Caco-2 (cell line): ENCODE measurements around the gene C6orf132. TPM values are rescaled to one million over a fixed set of nuclear protein-coding genes. Genes with fewer than 3 reads are reported as not detected.

Experiments used
- BruUV-seq: library from RNA; stranded (reverse); fragments of 400-500 nt; replicated peaks from 2 replicates; lab custom pipeline; 2021; lab: Mats Ljungman, UMichigan
- CTCF ChIA-PET: fragments of 300-600 bp; sonication (Branson Sonifier 250); formaldehyde crosslinking; loops from one replicate; lab custom pipeline; 2022; ENCODE audit warnings: antibody characterized with exemption; lab: Charles Lee
- POLR2A ChIA-PET: fragments of 300-600 bp; sonication (Branson Sonifier 250); formaldehyde crosslinking; loops from one replicate; lab custom pipeline; 2022; ENCODE audit warnings: antibody characterized with exemption; lab: Charles Lee
- DNase-seq, 2 experiments: peaks; one replicate each; pipeline versions ENCODE4 v3.0.0 to v3.0.0-alpha.2; 2020 to 2022
- H3K27me3 ChIP-seq: replicated peaks from 2 replicates; pipeline ENCODE4 v1.6.0; 2011; ENCODE audit warnings: low read length; ENCODE audit not compliant: control insufficient read depth, insufficient read depth
- H3K36me3 ChIP-seq: 2 replicates; pipeline ENCODE4 v1.5.1; 2011; ENCODE audit warnings: low read length; ENCODE audit not compliant: control insufficient read depth, insufficient read depth
- H3K4me1 ChIP-seq: fragments of 250-450 bp; sonication (Bioruptor Pico); 2 replicates; pipeline ENCODE4 v1.5.1; 2020; ENCODE audit warnings: mild to moderate bottlenecking
- H3K4me3 ChIP-seq: 2 replicates; pipeline ENCODE4 v1.5.1; 2011; ENCODE audit warnings: low read depth, mild to moderate bottlenecking, control low read depth, low read length
- H3K9me3 ChIP-seq: fragments of 250-450 bp; sonication (Bioruptor Pico); 2 replicates; pipeline ENCODE4 v1.5.1; 2020; ENCODE audit warnings: mild to moderate bottlenecking, moderate library complexity
- H3K27ac Mint-ChIP-seq: one replicate; pipeline ENCODE4 v1.8.0; 2022; ENCODE audit warnings: mixed read lengths; ENCODE audit not compliant: unreplicated experiment
- H3K27me3 Mint-ChIP-seq: one replicate; pipeline ENCODE4 v1.8.0; 2022; ENCODE audit warnings: mixed read lengths; ENCODE audit not compliant: insufficient read depth, unreplicated experiment
- H3K36me3 Mint-ChIP-seq: one replicate; pipeline ENCODE4 v1.8.0; 2022; ENCODE audit warnings: mild to moderate bottlenecking, mixed read lengths; ENCODE audit not compliant: insufficient read depth, unreplicated experiment
- H3K4me1 Mint-ChIP-seq: one replicate; pipeline ENCODE4 v1.8.0; 2022; ENCODE audit warnings: low read depth, mixed read lengths; ENCODE audit not compliant: unreplicated experiment
- H3K4me3 Mint-ChIP-seq: one replicate; pipeline ENCODE4 v1.8.0; 2022; ENCODE audit warnings: mild to moderate bottlenecking, moderate library complexity, mixed read lengths; ENCODE audit not compliant: unreplicated experiment
- H3K9me3 Mint-ChIP-seq: one replicate; pipeline ENCODE4 v1.8.0; 2022; ENCODE audit warnings: mixed read lengths; ENCODE audit not compliant: unreplicated experiment
- intact Hi-C: fragments of 100-400 bp; cut with micrococcal nuclease; formaldehyde crosslinking; loops from one replicate; pipeline ENCODE4 v1.10.0; 2022; ENCODE audit not compliant: unreplicated experiment
- total RNA-seq: library from RNA; stranded (reverse); gene quantifications from 2 replicates; pipeline ENCODE4 v1.2.3, GENCODE V29; 2022
- TF ChIP-seq, protein P1 (sequence below), 2 experiments: fragments of 200-600 bp in 1 of 2; IDR thresholded peaks; 1 replicate in 1 of 2; 2 replicates in 1 of 2; pipeline versions ENCODE4 v1.5.1 to v1.8.0; 2011 to 2022; ENCODE audit warnings: antibody characterized with exemption in 1 of 2, control low read depth in 1 of 2, inconsistent platforms in 1 of 2, low read depth in 1 of 2, low read length in 1 of 2, mild to moderate bottlenecking in 1 of 2, moderate library complexity in 1 of 2; ENCODE audit not compliant: insufficient read depth in 1 of 2, severe bottlenecking in 1 of 2, unreplicated experiment in 1 of 2

The C6orf132 gene
- total RNA-seq, 1 experiment from 2014 or later = 56.2 TPM

DNA sequence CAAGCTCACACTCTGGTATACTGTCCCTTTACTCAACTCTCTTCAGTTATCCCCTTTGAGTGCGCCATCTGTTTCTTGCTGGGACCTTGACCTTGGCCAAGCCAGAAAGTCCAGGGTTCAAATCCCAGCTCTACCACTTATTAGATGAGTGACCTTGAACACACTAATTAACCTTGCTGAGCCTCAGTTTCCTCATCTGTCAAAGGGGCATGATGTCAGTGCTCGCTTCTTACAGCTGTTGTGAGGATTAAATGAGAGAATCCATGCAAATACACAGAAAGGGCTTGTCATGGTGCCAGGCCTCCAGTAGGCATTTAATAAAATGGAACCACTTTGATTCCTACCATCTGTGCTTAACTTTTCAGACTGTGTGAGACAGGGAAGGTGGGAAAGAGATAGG is 34.3 kb downstream of the C6orf132 start:
- no peaks in the 10 kb centered on the region for H3K4me1 ChIP-seq
- TF ChIP-seq, protein P1, sequence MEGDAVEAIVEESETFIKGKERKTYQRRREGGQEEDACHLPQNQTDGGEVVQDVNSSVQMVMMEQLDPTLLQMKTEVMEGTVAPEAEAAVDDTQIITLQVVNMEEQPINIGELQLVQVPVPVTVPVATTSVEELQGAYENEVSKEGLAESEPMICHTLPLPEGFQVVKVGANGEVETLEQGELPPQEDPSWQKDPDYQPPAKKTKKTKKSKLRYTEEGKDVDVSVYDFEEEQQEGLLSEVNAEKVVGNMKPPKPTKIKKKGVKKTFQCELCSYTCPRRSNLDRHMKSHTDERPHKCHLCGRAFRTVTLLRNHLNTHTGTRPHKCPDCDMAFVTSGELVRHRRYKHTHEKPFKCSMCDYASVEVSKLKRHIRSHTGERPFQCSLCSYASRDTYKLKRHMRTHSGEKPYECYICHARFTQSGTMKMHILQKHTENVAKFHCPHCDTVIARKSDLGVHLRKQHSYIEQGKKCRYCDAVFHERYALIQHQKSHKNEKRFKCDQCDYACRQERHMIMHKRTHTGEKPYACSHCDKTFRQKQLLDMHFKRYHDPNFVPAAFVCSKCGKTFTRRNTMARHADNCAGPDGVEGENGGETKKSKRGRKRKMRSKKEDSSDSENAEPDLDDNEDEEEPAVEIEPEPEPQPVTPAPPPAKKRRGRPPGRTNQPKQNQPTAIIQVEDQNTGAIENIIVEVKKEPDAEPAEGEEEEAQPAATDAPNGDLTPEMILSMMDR (IDR thresholded peaks at IDR 0.05; ENCODE audit: insufficient read depth in 1 of 2, low read depth in 1 of 2, low read length in 1 of 2, severe bottlenecking in 1 of 2, unreplicated experiment in 1 of 2) = no peak
- Mint-ChIP-seq H3K9me3 (no peaks in the 10 kb centered on the region), H3K4me1 (peaks cover 6% of the 10 kb centered on the region), H3K27ac (no peak overlapping the region), H3K4me3 (no peak overlapping the region), H3K36me3 (peaks cover 53% of the 10 kb centered on the region), H3K27me3 (no peaks in the 10 kb centered on the region)
- H3K4me3 ChIP-seq = no peak overlapping the region
- BruUV-seq = no TSS peak
- no peaks in the 10 kb centered on the region for H3K9me3 ChIP-seq
- ChIA-PET CTCF (interaction anchor here (1.1 kb wide), 1 partner anchor 11 kb away, joined by 3 read pairs; no protein-coding TSS in a partner anchor), POLR2A (no interaction called here)
- intact Hi-C loops = no loop called here
- no peak for DNase-seq
- no peaks in the 10 kb centered on the region for H3K27me3 ChIP-seq
- peaks cover 2% of the 10 kb centered on the region; the same call in 1 of the 2 replicates for H3K36me3 ChIP-seq

DNA sequence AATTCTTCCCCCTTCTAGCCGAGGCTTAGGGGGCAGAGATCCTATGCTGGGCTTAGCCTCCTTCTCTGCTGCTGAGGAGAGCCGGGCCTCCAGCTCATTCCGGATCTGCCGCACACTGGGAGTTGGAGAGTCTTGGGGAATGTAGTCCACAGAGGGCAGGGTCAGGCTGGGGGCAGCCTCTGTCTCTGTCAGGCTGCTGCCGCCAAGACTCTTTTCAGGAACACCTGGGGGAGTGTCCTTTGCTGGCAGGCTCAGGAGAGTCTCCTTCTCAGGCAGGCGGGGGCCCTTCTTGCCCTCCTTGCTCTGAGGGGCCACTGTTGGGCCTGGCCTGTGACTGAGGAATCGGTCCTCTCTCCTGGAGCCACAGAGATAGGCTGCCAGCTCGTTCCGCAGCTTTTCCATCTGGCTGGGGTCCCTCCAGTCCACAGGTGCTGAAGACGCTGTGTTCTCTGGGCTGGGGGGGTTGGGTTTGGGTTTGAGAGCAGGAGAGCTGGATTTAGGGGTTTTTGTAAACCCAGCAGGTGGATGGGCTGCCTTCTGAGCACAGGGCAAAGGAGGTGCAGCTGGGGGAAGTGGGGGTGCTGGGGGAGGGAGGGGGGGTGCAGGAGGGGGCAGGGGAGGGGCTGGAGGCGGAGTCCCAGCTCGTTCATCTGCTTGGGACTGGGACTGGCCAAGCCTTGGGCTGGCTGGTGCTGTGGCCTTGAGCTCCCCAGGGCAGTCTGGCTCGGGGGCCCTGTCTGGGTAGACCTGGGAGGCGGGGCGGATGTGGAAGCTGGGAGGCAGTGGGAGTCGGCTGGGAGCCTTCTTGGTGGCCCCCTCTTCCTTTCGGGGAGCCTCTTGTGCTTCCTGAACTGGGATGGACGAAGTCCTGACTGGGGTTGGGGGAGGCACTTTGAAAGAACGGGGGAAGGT is 36.1 kb downstream of the C6orf132 start:
- POLR2A ChIA-PET = no interaction called here
- CTCF ChIA-PET = interaction anchor here (1.2 kb wide), 1 partner anchor 10 kb away, joined by 3 read pairs; no protein-coding TSS in a partner anchor
- no peak for DNase-seq
- H3K4me3 Mint-ChIP-seq = no peak overlapping the region
- H3K4me1 Mint-ChIP-seq = peaks cover 6% of the 10 kb centered on the region
- peaks cover 57% of the 10 kb centered on the region for H3K36me3 Mint-ChIP-seq
- Histone ChIP-seq H3K4me3 (no peak overlapping the region), H3K9me3 (no peaks in the 10 kb centered on the region), H3K27me3 (no peaks in the 10 kb centered on the region), H3K36me3 (peaks cover 2% of the 10 kb centered on the region; the same call in 1 of the 2 replicates), H3K4me1 (0 out of 2 replicates have a peak, but pooled peaks cover 5% of the 10 kb centered on the region)
- intact Hi-C loops = no loop called here
- H3K27me3 Mint-ChIP-seq = no peaks in the 10 kb centered on the region
- H3K27ac Mint-ChIP-seq = no peak overlapping the region
- no peaks in the 10 kb centered on the region for H3K9me3 Mint-ChIP-seq
- BruUV-seq = no TSS peak
- TF ChIP-seq, protein P1 (IDR thresholded peaks at IDR 0.05; ENCODE audit: insufficient read depth in 1 of 2, low read depth in 1 of 2, low read length in 1 of 2, severe bottlenecking in 1 of 2, unreplicated experiment in 1 of 2) = no peak

DNA sequence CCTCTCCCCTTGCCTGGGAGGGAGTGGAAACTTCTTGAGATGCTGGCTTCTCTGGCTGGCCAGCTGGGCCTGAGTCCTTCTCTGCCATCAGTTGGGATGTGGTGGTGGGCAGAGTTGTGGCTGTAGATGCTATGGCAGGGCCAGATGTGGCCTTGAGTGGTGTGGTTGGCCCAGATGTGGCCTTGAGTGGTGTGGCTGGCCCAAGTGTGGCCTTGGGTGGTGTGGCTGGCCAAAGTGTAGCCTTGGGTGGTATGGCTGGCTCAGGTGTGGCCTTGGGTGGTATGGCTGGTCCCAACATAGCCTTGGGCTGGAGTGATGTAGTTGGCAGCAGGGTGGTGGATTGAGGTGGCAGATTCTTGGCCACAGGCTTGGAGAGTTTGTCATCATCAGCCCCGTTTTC is 36.7 kb downstream of the C6orf132 start:
- H3K36me3 Mint-ChIP-seq = peaks cover 58% of the 10 kb centered on the region
- BruUV-seq = TSS peak; percentile 26
- 0 out of 2 replicates have a peak, but pooled peaks cover 8% of the 10 kb centered on the region for H3K4me1 ChIP-seq

More for the DNA sequence above, 36.7 kb downstream of the C6orf132 start:
- Mint-ChIP-seq H3K27ac (no peak overlapping the region), H3K4me1 (peaks cover 6% of the 10 kb centered on the region), H3K27me3 (no peaks in the 10 kb centered on the region), H3K9me3 (no peaks in the 10 kb centered on the region), H3K4me3 (no peak overlapping the region)
- CTCF ChIA-PET = interaction anchor here (1.2 kb wide), 1 partner anchor 10 kb away, joined by 3 read pairs; no protein-coding TSS in a partner anchor
- H3K4me3 ChIP-seq = no peak overlapping the region
- no peaks in the 10 kb centered on the region for H3K9me3 ChIP-seq
- TF ChIP-seq, protein P1 (IDR thresholded peaks at IDR 0.05; ENCODE audit: insufficient read depth in 1 of 2, low read depth in 1 of 2, low read length in 1 of 2, severe bottlenecking in 1 of 2, unreplicated experiment in 1 of 2) = no peak
- no peaks in the 10 kb centered on the region for H3K27me3 ChIP-seq
- intact Hi-C loops = no loop called here
- H3K36me3 ChIP-seq = peaks cover 2% of the 10 kb centered on the region; the same call in 1 of the 2 replicates
- POLR2A ChIA-PET = no interaction called here
- no peak for DNase-seq
